Stromal cell of bone marrow (primary cell): Measurements from ENCODE around the gene TECRL.

Experiments
- DNase-seq: peaks from one replicate; pipeline ENCODE4 v3.0.0-alpha.2; 2012; ENCODE audit warnings: low read depth

TECRL gene

DNA sequence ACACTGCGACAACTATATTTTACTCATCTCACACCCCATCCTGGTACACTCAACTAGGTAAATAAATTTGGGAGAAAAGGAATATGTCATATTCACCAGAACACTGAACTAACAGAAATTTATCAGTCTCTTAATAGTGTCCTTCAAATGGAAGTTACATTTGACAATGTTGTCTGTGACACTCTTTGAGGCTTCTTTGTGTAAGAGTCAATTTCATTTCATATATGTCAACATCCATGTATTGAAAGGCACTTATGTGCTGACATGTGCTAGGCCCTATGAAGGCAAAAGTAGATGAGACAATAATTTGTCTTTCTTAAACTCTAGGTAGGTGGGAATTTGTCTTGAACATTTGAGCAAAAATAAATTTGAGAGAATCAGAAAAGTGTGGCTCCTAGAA, 82.0 kb downstream of the TECRL start:
- DNase-seq, result no peak

DNA sequence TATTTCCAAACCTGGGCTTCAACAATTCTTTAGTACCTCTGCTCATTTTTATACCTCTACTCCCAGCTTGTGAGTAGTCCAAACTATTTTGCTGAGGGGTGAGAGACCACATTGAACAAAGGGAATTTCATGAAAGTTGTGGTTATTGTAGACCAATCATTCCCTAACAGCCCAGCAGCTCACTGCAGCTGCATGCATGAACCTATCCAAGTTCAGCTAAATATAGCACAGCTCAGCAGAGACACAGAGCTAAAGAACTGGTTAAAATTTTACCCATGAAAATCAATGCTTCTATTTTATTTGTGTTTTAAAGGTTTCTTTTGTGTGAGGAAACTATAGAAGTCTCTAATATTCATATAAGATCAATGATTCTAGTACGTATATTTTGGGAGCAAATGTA, 82.7 kb downstream of the TECRL start:
- no peak for DNase-seq

DNA sequence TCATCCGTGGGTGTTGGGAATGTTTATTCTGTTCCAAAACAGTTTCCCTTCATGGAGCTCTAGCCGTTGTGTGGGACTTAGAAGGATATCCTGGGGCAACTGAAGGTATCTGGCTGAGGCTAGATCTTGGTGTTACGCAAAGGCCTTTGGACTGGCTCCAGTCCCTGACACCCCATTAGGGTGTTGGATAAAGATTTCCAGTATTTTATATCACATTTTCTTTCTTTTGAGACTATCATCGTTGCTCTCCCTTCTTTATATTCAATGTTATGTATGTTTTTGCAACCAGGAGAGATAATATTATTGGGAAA, 103.0 kb downstream of the TECRL start:
- DNase-seq, result no peak

DNA sequence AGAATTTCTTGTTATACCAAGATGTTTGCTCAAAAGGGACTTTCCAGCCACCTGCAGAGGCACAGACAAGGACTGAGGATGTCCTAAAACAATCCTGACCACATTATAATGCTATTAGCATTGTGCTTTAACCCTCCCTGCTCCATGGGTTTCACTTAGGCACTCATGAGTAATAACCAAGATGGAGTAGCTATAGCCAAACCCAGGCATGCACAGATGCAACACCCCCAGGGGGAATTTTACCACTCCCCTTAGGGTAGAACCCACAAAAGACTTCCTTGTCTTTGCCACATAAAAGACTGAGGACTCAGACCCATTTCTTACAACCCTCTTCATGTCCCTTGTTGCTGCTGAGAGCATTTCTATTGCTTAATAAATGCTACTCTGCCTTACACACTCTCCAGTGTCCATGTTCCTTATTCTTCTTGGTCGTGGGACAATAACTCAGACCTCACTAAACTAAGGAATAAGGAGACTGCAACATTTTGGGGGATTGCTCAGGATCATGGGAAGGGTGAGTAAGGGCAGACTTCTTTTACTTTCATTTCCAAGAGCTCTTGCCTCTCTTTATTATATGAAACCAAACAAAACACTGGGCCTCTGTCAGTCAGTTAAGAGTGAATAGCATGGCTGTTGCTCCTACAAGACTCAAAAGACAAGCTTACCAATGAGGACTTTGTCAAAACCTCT, 103.5 kb downstream of the TECRL start:
- DNase-seq, result no peak

DNA sequence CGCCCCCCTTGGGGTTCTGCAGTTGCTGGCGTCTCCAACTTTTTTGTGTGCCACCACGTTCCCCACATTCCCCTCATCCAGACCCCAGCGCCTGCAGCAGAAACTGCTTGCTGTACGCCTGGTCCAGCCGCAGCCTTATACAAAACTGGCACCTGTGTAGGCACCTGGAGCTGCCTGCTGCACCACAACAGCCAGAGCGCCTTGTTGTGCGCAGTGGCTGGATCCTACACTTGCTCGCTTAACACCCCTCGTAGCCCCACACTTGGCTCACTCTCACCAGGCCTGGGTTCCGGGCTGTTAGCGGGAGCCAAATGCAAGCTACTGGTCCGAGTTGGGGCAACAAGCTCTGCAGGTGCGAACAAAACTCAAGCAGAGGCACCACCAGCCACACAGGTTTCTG, 136.8 kb downstream of the TECRL start:
- no peak for DNase-seq

DNA sequence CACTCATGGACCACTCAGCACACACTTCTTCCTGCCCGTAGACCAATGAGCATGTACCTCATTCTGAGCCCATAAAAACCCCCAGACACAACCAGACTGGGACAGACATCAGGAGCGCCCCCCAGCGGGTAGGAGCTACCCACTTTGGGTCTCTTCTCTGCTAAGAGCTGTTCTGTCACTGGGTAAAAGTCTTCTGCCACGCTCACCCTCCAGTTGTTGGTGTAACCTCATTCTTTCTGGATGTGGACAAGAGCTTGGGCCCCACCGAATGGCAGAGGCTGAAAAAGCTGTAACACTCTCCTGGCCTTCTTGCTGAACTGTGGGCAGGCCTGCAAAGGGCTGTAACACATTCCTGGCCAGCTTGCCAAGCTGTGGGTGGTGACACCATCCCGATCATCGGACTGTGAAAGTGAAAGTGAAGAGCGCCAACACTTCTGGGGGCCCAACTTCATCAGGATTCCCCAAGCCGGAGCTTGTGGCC, 137.6 kb downstream of the TECRL start:
- DNase-seq, result no peak

DNA sequence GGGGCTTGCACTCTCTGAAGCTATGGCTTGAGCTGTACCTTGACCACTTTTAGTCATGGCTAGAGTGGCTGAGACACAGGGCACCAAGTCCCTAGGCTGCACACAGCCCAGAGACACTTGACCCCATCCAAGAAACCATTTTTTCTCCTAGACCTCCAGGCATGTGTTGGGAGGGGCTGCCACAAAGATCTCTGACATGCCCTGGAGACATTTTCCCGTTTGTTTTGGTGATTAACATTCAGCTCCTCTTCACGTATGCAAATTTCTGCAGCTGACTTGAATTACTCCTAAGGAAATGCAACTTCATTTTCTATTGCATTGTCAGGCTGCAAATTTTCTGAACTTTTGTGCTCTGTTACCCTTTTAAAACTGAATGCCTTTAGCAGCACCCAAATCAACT, 142.6 kb downstream of the TECRL start:
- no peak for DNase-seq

DNA sequence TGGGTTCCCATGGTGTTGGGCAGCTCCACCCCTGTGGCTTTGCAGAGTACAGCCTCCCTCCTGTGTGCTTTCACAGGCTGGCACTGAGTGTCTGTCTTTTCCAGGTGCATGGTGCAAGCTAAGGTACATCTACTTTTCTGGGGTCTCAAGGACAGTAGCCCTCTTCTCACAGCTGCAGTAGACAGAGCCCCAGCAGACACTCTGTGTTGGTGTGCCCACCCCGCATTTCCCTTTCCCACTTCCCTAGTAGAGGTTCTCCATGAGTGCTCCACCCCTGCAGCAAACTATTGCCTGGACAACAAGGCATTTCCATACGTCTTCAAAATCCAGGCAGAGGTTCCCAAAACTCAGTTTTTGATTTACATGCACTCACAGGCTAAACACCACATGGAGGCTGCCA, 143.0 kb downstream of the TECRL start:
- DNase-seq, result no peak

DNA sequence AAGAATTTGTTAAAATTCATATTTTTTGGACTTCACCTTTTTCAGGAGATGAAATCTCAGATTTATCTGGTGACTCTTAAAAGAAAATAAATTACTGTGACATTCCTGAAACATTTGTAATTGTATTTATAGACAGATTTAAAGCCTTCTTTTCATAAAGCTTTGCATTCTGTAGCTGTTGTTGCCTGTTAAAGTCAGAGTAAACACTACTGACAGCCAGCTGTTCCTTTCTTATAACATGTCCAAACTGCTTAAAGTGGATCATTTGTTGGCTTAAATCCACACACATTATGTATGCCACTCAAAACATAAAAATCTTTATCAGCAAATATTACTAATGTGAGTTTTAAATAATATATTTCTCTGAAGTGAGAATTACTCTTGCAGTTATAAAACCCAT, 157.5 kb downstream of the TECRL start:
- DNase-seq, result no peak

DNA sequence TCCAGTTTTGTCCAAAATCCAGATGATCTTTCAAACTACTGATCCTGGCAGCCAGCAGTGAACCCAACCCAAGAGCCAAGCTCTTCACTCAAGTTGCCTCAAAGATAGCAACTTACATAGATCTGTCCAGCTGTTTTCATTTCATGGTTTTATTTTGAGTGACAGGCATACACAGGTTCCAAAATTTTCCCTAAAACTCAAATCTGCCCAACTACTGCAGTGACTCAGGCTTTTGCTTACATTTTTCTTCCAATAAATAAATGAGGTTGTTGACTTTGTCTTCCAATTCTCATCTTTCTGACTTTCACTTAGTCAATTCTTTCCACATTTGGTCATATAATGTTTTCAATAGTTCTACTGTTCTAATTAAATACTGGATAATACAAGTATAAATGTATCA, 158.8 kb downstream of the TECRL start:
- DNase-seq, result no peak

DNA sequence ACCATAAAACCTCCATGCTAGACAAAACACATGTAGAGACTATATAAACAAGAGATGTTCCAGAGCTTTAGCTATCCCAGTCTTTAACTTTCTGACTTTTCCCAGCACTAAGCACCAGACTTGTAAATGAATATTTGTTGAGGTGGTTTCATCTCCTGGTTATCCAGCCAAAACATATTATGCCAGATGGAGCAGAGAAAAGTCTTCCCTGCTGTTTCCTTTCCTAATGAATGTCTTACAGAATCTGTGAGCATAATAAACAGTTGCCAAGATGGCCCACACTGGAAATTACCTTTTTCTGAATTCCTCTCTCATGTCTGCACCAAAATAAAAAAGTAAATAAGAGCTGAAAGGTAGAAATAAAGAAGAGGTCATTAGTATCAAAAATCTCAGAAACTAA, 159.2 kb downstream of the TECRL start:
- no peak for DNase-seq

DNA sequence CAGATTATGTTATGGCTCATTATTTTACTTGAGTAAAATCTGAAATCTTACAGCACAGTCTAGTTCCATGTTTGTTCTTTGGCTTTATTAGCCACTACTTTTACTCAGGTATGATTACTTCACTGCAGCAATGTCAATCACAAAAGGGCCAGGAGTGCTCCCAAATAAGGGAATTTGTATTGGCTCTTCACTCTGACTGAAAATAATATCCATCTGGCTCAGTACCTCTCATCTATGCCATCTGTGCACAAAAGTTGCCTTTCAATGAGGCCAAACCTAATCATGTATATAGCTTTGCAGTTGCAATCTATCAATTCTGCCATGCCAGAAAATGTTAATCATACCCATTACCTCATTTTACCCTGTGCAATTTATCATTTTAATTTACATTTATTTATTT, 161.1 kb downstream of the TECRL start:
- DNase-seq, result no peak

DNA sequence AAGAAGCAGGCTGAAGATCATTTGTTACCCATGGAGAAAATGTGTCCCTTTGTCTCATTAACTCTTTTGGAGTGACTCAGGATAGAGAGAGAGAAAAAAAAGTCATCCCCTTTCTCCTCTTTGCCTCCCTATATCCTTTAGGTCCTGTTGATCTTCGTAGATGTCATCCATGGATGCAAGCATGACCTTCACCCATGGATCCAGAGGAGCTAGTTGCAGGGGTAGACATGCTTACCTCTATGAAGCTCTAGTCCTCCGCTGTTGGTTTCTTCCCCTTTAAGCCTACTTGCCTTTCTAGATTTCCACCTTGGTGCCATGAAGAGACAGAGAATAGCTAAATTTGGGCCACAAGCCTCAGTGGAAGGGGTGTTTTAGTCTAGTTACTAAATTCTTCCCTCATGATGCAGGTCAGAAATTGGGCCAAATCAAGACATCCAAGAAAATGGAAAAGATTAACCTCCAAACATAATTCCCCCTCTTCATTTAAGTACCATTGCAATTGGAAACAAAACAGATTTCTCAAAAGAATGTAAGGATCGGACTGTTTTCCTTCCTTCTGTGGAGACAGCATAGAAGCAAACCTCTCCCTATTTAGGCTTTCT, 178.4 kb downstream of the TECRL start:
- DNase-seq, result no peak
